GM12865 (cell line): ENCODE data around the gene INS.

Source experiments
- DNase-seq: peaks from one replicate; pipeline ENCODE4 v3.0.0; 2010; ENCODE audit warnings: low read depth
- H3K4me3 ChIP-seq: 2 replicates; pipeline ENCODE4 v1.5.1; 2011; ENCODE audit warnings: mild to moderate bottlenecking, low read depth, low read length, control low read depth
- CTCF ChIP-seq: IDR thresholded peaks from 2 replicates; pipeline ENCODE4 v1.5.1; 2011; ENCODE audit warnings: low read length, control low read depth, low read depth, inconsistent platforms; ENCODE audit not compliant: insufficient read depth; ENCODE audit errors: missing control alignments

Gene INS

DNA sequence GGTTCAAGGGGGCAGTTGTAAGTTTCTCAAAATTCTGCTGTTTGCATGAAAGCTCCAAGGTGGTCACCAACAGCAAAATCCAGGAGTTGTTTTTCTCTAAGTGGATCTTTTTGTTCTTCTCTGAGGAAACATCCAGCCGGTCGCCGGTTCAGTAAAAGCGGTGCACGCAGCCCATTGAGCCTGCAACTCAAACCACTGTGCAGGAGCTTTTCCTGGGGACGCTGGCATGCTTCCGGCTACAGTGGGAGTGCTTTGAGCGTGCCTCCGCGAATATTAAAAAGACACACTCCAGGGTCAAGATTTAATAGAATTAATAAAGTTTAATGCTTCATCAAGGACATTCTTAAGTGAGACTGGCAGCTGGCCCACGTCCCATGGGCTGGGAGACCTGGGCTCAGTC, 47.2 kb downstream of the INS start:
- H3K4me3 ChIP-seq, result no peak overlapping the region
- no peak for TF ChIP-seq CTCF
- DNase-seq, result no peak

DNA sequence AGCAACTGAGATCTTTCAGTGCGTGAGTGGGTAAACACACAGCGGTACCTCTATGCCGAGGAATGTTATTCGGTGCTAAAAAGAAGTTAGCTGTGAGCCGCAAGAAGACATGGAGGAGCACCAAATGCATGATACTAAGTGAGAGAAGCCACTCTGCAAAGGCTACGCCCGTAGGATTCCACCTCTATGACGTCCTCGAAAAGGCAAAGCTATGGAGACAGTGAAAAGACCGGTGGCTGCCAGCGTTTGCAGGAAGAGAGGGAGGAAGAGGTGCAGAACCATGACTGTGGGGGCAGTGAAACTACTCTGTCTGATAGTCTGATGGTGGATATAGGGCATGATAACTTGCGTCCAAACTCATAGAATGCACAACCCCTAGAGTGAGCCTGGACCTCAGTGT, 50.5 kb downstream of the INS start:
- TF ChIP-seq CTCF, result no peak
- H3K4me3 ChIP-seq, result no peak overlapping the region
- no peak for DNase-seq
